Neutrophil (primary cell): ENCODE results near the gene SH3BGR.

Experiments
- H3K27ac ChIP-seq: fragments of 200-600 bp; sonication (generic); 2 replicates; pipeline ENCODE4 v1.5.1; 2016; ENCODE audit warnings: mild to moderate bottlenecking, moderate library complexity
- H3K27me3 ChIP-seq: fragments of 200-600 bp; sonication (generic); 2 replicates; pipeline ENCODE4 v1.6.0; 2016; ENCODE audit warnings: mild to moderate bottlenecking
- H3K36me3 ChIP-seq: fragments of 200-600 bp; sonication (generic); 2 replicates; pipeline ENCODE4 v1.5.1; 2017
- H3K4me1 ChIP-seq, 2 experiments: fragments of 200-600 bp in 1 of 2; sonication (generic) in 1 of 2; 1 replicate in 1 of 2; 2 replicates in 1 of 2; pipeline versions ENCODE4 v1.5.1 to v1.6.1; 2013 to 2016; ENCODE audit warnings: low read depth in 1 of 2, low read length in 1 of 2, mild to moderate bottlenecking in 1 of 2, moderate library complexity in 1 of 2; ENCODE audit not compliant: control insufficient read depth in 1 of 2, insufficient read depth in 1 of 2
- H3K4me3 ChIP-seq, 2 experiments: fragments of 200-600 bp in 1 of 2; sonication (generic) in 1 of 2; 1 replicate in 1 of 2; 2 replicates in 1 of 2; pipeline ENCODE4 v1.5.1; 2013 to 2016; ENCODE audit warnings: low read depth in 1 of 2, low read length in 1 of 2, mild to moderate bottlenecking in 1 of 2, moderate library complexity in 1 of 2
- H3K9me3 ChIP-seq: fragments of 200-600 bp; sonication (generic); 2 replicates; pipeline ENCODE4 v1.5.1; 2016
- TF ChIP-seq, protein P1 (sequence below): fragments of 200-600 bp; sonication (generic); IDR thresholded peaks from 2 replicates; pipeline ENCODE4 v1.5.1; 2016; ENCODE audit warnings: antibody characterized with exemption

SH3BGR gene

DNA sequence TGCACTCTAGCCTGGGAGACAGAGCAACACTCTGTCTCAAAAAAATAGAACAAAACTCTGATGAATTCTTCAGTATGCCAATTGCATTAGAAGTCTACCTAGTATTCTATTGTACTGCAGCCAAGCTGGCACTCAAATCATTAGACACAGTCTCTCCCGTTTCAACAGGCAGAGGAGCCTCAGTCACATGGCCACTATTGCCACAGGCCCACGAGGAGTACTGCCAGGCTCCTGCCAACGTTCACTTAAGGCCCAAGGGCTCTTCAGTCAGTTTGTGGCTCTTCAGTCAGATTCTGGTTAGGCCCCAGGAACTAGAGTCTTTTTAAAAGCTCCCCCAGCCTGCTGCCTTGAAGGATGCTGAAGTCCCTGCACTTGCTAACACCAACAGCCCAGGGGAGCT, 73.4 kb downstream of the SH3BGR start:
- peaks cover 0 to 2% of the 10 kb centered on the region in 2 experiments for H3K4me1 ChIP-seq
- peaks cover 30% of the 10 kb centered on the region for H3K27me3 ChIP-seq
- H3K4me3 ChIP-seq: no peak overlapping the region
- H3K27ac ChIP-seq: no peak overlapping the region
- no peaks in the 10 kb centered on the region for H3K9me3 ChIP-seq
- TF ChIP-seq, protein P1, sequence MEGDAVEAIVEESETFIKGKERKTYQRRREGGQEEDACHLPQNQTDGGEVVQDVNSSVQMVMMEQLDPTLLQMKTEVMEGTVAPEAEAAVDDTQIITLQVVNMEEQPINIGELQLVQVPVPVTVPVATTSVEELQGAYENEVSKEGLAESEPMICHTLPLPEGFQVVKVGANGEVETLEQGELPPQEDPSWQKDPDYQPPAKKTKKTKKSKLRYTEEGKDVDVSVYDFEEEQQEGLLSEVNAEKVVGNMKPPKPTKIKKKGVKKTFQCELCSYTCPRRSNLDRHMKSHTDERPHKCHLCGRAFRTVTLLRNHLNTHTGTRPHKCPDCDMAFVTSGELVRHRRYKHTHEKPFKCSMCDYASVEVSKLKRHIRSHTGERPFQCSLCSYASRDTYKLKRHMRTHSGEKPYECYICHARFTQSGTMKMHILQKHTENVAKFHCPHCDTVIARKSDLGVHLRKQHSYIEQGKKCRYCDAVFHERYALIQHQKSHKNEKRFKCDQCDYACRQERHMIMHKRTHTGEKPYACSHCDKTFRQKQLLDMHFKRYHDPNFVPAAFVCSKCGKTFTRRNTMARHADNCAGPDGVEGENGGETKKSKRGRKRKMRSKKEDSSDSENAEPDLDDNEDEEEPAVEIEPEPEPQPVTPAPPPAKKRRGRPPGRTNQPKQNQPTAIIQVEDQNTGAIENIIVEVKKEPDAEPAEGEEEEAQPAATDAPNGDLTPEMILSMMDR: no peak
- H3K36me3 ChIP-seq: no peaks in the 10 kb centered on the region

DNA sequence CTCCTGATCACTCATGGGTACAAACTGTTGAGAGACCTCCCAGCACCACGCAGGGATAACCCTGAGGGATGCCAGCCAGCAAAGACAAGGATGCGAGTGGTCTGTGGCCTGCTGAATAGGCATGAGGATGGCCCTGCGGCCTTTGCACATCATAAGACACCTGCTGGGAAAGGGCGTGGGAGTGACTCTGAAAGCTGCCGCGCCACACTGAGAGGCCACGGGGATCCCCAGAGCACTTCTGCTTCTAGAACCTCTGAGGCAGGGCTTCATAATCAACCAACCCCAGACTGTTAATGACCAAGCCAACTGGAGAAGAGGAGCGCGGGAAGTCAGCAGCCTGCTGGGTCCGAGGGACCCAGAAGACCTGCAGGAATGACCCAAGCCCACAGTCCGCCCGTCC, 73.8 kb downstream of the SH3BGR start:
- Histone ChIP-seq H3K27me3 (peaks cover 30% of the 10 kb centered on the region), H3K4me3 (no peak overlapping the region), H3K36me3 (no peaks in the 10 kb centered on the region), H3K9me3 (no peaks in the 10 kb centered on the region), H3K4me1 (peaks cover 0 to 2% of the 10 kb centered on the region in 2 experiments), H3K27ac (no peak overlapping the region)
- TF ChIP-seq, protein P1: no peak

DNA sequence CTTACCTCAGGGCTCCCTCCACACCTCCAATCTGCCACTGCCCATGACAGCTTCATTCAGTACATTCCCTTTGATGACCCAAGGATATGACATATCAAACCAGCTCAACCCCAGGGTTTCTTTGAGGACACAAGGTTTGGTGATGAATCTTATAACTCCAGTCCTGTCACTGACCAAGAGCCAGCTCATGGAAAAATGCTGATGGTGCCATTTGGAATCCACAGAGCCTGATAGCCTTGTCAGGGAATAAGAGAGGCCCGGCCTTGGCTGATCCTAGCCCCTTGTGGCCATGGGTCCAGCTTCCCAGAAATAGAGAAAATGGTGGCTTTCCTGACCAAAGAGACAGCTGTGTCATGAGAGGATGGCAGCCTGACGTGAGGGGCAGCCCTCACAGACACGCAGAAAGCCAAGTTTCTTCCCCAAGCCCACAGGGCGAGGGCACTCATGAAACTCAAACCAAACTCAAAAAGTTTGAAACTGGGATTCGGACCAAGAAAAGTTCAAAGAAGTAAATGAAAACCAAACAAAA, 75.4 kb downstream of the SH3BGR start:
- peaks cover 0 to 2% of the 10 kb centered on the region in 2 experiments for H3K4me1 ChIP-seq
- H3K4me3 ChIP-seq: no peak overlapping the region
- no peaks in the 10 kb centered on the region for H3K9me3 ChIP-seq
- H3K36me3 ChIP-seq: no peaks in the 10 kb centered on the region
- H3K27ac ChIP-seq: no peak overlapping the region
- TF ChIP-seq, protein P1: no peak
- peaks cover 30% of the 10 kb centered on the region for H3K27me3 ChIP-seq

DNA sequence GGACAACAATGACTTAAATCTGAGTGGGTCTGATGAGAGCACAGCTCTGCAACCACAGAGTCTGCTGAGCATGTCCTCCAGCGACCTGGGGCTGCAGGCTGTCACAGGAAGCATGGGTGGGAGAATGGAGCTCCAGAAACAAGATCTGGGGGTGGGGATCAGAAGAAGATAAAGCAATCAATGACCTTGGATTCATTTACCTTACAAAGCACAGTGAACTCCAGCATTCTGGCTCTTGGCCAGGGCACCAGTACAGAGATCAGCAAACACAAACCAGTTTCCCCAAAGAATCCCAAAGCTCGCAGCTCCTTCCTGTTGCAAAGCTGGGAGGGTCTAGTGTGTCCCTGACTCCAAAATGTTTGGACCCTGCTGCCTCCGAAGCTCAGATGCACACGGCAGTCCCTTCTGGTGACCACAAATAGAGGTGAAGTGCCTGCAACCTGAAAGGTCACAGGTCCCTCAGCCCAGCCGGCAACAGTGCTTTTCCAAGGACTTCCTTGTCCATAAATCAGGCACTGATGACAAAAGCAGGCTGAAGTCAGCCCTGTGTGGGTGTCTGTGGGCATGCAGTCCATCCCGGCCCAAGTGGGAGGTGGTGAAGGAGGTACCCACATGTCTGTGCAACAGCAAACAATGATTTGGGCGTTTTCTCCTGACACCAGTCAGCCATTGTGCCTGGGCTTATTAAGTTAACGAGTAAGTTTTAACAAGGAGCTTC, 76.1 kb downstream of the SH3BGR start:
- H3K27me3 ChIP-seq: peaks cover 30% of the 10 kb centered on the region
- no peaks in the 10 kb centered on the region for H3K9me3 ChIP-seq
- TF ChIP-seq, protein P1: no peak
- peaks cover 0 to 2% of the 10 kb centered on the region in 2 experiments for H3K4me1 ChIP-seq
- no peak overlapping the region for H3K27ac ChIP-seq
- no peaks in the 10 kb centered on the region for H3K36me3 ChIP-seq
- no peak overlapping the region for H3K4me3 ChIP-seq

DNA sequence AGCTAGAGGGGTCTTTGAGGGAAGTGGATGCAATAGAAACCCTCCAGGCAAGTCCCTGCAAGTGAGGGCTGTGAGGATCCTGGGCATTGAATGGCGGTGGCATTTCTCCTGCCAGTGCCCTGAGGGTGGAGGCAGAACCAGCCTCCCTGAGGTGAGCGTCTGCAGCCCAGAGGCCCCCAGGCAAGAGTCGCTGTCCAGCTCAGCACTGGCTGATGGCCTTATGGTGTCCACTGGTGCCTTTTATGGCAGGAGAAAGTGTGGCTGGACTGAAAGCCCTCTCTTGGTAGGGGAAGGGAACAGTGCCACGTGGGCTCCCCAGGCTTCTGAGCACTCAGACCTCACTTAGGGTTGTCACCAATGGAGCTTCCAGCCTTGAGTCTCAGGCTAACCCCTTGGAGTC, 77.3 kb downstream of the SH3BGR start:
- Histone ChIP-seq H3K27me3 (peaks cover 30% of the 10 kb centered on the region), H3K4me3 (no peak overlapping the region), H3K4me1 (peaks cover 0 to 2% of the 10 kb centered on the region in 2 experiments), H3K36me3 (no peaks in the 10 kb centered on the region), H3K9me3 (no peaks in the 10 kb centered on the region), H3K27ac (no peak overlapping the region)
- TF ChIP-seq, protein P1: no peak
